GM19035 (cell line): ENCODE measurements around the gene FSD1.
A peak's percentile ranks its signal among the peaks of the same experiment; 100 is the strongest.
"Not testable (repeated sequence)": the region's sequence is repeated elsewhere in the genome, so short reads cannot be mapped to it uniquely, and the experiment has no call there.

Experiments
- ATAC-seq: cut with Tn5 transposase; IDR thresholded peaks from one replicate; pipeline ENCODE4 v1.9.1; 2021; ENCODE audit not compliant: unreplicated experiment

The FSD1 gene

DNA sequence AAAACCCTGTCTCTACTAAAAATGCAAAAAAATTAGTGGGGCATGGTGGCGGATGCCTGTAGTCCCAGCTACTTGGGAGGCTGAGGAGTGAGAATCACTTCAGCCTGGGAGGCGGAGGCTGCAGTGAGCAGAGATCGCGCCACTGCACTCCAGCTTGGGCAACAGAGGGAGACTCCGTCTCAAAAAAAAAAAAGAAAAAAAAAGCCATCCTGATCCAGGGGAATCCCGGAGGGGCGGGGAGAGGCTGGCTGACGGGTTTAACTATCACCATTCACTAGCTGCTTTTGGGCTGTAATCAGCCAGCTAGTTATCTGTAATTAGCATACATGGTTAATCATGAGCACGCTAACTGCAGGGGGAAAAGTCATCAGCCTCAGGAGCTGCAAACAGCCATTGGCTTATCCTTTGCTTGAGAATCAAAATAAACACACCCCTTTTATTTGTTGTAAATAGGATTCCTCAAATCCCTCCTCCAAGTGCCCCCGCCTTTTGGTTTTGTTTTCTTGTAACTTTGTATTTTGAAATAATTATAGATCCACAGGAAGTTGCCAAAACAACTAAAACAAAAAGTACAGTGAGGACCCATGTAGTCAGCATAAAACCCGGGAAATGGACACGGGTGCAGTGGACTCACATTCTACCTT is 9.6 kb downstream of the FSD1 start:
- ATAC-seq, result no peak

DNA sequence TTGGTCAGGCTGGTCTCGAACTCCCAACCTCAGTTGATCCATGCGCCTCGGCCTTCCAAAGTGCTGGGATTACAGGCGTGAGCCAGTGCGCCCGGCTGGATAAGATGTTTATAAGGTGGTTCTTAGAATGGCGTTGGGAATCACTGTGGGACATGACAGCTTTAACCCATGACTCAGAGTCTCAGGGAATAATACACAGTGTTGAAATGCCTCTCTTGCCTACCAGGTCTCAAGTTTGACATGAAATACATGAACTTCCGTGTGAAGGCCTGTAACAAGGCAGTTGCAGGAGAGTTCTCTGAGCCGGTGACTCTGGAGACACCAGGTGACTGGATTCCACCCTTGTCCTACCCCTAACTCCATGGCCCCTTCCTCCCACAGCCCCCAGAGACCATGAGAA is 12.6 kb downstream of the FSD1 start:
- ATAC-seq, result no peak

DNA sequence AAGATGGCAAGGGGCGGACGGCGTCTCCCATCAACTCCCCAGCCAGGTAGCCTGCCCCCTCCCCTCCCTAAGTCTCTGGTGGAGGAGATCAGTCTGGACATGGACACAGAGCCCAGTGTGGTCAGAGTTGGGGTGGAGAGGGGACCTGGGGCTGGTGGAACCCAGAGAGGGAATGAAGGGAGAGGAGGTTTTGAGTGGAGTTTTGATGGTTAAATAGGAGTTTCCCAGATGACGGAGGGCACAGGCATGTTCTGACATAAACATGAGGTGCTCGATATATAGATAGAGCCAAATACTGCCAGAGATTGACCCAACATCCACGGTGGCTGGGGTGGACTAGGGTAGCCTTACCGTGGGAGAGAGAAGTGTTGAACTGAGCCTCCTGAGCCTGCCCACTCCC is 14.1 kb downstream of the FSD1 start:
- no peak for ATAC-seq

DNA sequence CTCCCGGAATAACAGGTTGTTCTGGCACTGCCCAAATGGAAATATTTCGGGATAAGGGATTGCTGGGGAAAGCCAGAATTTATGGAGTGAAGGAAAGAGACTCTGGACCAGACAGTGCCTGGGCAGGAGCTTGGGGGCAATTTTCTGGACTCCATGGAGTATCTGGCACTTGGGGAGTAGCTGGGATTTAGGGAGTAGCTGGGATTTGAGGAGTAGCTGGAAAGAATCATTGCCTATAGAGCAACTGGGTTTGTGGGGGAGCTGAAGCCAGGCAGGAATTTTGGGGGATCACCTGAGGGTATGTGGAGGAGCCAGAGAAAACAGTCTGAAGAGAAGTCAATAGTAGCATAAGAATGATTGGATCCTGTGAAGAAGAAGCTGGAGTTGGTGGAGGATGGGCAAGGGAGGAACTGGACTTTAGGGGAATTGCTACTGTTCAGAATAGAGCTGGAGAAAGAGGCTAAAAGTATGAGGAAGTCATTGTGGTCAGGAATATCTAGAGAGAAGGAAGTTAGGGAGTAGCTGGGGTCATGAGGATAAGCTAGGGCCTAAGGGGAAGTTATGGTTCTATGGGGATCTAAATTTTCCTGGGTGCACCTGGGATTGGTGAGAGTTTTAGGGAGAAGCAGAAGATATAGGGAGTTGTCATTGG is 14.8 kb downstream of the FSD1 start:
- no peak for ATAC-seq

DNA sequence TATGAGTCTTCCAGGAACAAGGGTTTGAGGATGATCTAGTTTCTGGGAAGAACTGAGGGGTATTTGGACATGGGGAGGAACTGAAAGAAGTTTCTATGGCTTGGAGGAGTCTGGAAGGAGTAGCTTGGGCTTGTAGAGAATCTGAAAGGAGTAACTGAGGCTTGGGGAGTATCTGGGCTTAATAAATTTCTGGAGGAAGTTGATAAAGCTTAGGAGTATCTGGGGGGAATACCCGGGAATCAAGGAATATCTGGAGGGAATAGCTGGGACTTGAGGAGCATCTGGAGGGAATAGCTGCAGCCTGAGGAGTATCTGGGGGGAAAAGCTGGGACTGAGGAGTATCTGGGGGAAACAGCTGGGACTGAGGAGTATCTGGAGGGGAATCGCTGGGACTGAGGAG is 16.0 kb downstream of the FSD1 start:
- ATAC-seq, result no peak

DNA sequence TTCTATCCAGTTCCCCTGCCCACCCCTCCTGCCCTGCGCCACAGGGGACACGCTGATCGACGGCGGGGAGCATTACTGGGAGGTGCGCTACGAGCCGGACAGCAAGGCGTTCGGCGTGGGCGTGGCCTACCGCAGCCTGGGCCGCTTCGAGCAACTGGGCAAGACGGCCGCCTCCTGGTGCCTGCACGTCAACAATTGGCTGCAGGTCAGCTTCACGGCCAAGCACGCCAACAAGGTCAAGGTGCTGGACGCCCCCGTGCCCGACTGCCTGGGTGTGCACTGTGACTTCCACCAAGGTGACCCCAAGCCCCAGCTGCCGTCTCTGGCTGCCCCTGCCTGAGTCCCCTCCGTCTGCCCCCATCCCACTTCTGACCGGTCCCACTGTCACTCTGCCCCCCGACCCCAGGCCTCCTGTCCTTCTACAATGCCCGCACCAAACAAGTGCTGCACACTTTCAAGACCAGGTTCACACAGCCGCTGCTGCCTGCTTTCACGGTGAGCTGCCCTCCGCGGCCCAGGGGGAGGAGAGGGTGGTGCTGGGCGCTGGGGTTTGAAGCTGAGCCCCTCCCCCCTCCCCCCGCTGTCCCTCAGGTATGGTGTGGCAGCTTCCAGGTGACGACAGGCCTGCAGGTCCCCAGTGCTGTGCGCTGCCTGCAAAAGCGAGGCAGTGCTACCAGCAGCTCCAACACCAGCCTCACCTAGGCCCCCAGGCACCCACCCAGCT is 18.7 kb downstream of the FSD1 start:
- ATAC-seq, result no peak

DNA sequence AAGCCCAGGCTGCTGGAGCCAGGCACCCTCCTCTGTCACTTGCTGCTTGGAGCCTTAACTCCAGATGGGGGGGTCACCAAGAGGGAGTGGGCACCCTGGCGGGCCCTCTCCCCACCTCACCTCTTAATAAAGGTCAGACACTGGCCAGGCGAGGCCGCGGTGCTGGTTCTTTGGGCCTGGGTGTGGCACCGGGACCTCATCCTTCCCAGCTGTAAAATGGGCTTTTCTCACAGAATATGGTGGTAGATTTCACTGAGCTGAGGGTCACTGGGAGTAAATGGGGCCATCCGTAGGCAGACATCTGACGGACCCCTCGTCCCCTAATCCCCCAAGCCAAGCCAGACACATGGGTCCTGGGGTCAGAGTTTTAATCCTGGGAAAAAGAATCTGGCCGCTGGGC is 19.3 kb downstream of the FSD1 start:
- ATAC-seq, result no peak

DNA sequence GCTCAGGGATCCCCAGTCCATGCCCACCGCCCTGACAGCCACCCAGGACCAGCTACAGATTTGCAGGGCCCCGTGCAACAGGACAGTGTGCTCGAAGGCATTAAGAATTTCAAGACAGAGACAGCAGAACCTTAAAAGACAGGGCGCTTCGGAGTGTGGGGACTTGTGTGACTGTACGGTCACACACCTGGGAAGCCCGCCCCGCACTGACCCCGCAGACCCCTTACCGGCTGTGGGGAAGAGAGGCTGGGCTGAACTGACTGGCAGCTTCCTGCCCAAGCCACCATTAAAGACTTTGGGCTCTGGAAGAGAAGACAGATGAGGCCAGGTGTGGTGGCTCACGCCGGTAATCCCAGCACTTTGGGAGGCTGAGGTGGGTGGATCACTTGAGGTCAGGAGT is 19.8 kb downstream of the FSD1 start:
- ATAC-seq, result no peak

DNA sequence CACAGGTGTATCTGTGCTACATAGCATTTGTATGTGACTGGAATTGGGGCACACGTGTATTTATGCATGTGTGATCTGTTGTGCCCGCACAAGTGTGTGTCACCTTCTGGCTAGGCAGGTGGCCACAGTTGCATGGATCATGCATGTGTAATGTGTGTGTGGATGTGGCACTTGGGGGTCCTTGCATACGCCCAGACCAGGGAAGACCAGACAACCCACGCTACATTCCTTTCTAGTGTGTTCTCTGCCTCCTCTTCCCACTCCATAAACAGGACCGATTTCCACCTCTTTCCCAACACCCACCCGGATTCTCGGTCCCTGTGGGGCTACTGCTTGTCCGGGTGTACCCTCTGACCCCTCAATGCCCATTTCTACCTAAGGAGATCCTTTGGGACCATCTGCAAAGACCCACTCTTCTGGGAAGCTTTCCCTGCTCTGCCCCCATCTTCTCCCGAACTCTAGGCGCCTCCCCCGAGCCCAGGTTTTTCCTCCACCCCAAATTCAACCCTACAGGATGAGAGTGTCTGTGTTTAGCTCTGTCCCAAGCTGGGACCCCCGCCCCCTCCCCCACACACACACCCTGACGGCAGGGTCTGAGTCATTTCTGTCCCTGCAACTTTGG is 21.9 kb downstream of the FSD1 start:
- no peak for ATAC-seq

DNA sequence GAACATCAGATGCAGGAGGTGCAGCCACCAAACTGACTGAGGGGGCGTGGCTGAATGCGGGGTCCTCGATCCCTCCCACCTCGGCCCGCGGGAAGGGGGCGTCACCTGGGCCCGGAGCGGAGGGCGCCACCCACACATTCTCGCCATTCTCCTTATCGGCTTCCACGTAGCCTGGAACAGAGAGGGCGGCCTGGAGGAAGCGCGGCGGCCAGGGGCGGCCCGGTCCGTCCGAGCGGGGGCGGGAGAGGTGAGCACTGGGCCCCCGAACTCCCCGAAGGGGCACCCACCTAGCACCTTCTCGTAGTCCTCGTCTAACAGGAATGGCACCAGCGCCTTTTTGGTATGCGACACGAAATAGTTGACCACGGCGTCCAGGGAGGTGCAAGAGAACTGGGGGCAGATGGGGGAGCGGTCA is 22.4 kb downstream of the FSD1 start:
- no peak for ATAC-seq

DNA sequence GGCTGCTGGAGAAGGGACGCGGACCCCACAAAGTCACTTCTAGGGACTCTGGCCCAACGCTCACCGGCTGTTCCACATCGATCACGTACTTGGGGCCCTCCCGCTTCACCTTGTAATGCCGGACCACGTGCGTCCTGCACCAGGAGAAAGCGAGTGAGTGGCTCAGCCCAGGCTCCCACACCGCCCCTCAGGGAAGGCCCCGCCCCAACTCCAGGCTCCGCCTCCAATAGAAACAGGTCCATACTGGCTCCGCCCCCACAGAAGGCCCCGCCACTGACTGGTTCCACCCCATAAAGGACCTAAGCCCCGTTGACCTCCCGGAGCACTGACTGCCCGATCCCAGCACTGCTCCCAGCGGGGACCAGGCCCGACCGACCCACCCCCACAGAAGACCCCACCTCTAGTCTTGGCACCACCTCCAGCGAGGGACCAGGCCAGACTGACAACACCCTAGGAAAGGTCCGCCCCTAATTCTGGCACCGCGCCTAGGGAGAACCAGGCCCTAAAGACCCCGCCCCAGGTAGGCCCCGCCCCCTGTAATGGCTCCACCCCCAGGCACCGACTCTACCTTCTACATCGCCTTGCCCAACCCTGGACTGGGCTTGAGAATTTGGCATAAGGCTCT is 23.0 kb downstream of the FSD1 start:
- ATAC-seq, result no peak

DNA sequence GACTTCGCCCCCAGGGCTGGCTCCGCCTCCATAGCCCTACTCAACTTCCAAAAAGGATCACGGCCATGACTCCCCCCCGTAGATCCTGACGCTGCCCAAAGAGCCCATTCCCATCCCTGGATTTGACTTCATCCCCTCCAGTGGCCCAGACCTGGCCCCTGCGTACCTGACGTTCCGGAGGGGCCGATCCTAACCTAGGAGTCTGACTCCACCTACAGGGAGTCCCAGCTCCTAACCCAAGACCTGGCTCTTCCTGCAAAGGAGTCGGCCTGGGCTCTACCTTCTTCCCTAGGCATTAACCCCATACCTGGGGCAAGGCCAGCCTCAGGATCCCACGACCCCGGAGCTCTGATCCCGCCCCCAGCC is 23.5 kb downstream of the FSD1 start:
- ATAC-seq, result no peak

DNA sequence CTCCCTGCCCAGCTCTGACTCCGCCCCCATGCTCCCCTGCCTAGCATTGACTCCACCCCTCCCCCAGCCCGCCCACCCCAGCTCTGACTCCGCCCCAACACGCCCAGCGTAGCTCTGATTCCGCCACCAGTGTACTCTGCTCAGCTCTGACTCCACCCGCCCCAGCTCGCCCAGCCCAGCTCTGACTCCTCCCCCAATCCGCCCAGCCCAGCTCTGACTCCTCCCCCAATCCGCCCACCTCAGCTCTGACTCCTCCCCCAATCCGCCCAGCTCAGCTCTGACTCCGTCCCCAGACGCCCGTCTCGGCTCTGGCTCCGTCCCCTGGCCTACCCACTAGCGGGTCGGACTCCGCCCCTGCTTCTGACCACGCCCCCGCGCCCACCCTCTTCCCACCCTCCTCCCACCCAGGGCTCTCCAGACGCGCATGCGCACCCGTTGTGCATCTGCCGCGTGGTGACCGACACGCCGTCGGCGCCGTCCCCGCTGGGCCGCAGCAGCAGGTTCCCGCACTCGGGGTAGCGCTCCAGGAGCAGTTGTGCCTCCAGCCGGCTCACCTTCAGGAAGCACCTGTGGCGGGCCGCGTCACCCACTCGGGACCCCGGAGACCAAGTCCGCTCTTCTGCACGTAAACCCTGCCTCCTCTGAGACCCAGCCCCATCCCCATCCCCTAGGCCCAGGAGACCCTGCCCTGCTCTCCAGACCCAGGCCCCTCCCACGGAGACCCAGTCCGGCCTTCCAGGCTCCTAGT is 24.0 kb downstream of the FSD1 start:
- ATAC-seq, result peak; percentile 65

DNA sequence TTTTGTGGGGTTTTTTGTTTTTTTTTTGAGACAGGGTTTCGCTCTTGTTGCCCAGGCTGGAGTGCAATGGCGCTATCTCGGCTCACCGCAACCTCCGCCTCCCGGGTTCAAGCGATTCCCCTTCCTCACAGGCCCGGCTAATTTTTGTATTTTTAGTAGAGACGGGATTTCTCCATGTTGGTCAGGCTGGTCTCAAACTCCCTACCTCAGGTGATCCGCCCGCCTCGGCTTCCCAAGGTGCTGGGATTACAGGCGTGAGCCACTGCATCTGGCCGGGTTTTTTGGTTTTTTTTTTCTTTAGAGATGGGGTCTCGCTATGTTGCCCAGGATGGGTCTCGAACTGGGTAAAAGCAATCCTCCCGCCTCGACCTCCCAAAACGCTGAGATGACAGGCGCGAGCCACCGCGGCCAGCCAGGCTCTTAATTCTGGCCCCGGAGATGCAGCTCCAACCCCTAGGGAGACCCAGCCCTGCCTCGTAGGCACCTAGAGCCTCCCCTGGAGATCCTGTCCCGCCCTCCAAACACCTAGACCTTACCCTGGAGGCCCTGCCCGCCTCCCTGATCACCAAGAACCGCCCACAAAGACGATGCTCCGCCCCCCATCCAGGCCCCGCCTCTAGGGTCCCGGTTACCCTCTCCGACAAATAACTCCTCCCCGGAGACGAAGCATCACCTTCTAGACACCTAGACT is 24.7 kb downstream of the FSD1 start:
- ATAC-seq, result not testable (repeated sequence)

DNA sequence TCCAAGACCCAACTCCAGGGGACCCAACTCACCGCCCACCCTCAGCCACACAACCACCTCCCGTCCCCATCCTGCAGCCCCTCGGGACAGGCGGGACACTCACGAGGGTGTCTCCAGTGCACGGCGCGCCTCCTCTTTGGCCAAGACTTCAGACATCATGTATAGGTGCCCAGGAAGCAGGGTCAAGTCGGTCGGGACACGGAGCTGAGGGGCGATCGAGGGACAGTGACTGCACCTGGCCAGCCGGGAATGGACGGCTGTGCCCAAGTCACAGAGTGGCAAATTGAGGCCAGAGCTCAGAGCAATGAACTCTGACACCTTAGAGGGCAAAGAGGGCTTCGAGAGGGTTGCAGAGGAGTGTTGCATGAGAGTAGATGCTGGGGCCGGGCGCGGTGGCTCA is 25.5 kb downstream of the FSD1 start:
- no peak for ATAC-seq

DNA sequence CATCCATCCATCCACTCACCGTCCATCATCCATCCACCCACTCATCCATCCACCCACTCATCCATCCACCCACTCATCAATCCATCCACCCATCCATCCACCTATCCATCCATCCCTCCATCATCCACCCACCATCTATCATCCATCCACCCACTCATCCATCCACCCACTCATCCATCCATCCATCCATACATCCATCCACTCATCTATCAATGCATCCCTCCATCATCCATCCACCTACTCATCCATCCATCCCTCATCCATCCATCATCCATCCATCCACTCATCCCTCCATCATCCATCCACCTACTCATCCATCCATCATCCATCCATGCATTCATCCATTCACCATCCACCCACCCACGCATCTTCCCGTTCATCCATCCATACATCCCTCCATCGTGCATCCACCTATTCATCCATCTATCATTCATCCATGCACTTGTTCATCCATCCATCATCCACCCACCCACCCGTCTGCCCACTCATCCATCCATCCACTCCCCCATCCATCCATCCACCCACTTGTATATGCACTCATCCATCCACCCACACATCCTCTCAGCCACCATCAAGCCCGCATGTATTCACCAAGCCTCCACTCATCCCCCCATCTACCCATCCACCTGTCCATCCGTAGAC is 30.7 kb downstream of the FSD1 start:
- no peak for ATAC-seq

DNA sequence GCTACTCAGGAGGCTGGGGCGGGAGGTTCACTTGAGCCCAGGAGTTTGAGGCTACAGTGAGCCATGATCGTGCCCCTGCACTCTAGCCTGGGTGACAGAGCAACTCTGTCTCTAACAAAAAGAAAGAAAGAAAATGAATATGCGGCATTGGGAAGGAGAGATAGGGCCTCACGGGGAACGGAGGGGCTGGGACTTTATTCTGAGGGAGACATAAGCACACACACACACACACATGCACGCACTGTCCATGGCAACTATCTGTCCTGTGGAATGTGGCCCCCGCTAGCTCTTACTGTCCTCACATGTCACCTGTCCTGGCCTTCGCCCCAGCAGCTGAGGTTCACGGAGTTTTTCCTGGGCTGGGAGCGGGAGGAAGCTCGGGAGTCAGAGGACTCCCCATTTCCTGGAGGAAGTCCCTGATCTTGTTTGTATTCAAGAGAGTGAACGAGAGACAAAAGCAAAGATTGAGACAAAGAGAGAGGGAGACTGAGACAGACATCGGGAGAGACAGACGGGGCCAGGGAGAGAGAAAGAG is 33.6 kb downstream of the FSD1 start:
- ATAC-seq, result no peak

DNA sequence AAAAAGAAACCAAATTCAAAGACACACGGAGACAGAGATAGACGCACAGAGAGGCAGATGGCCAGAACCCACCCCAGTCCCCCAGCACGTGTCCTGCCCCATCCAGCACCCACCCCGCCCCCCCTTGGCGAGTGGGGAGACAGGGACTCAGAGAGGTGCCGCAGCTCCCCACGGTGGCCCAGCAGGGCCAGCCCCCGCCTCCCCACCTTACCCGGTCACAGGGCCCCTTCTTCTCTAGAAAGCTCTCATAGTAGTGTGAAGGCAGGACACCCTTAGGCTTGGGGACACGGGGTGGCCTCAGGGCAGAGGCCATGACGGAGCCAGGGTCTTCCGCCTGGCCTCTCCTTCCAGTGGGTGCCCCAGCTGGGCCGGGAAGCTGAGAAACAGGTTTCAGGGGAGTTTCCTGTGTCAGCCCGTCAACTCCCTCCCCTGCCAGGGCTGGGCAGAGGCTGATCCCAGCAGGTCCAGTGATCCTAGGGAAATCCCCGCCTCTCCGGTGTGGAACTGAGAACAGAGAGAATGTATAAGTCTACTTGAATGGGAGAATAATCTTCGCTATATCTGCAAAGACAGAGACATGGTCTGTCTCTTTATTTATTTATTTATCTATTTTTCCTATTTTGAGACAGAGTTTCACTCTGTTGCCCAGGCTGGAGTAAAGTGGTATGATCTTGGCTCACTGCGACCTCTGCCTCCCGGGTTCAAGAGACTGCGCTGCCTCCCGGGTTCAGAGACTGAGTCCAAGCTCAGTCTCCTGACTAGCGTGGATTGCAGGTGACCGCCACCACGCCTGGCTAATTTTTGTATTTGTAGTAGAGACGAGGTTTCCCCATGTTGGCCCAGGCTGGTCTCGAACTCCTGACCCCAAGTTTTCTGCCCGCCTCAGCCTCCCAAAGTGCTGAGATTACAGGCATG is 34.3 kb downstream of the FSD1 start, which contains the start of gene STAP2:
Gene STAP2, minus strand, starts transcription at position 387 of the 915 bp plus-strand sequence. Its CDS starts 74 bp downstream, at position 313.
- ATAC-seq, result no peak

DNA sequence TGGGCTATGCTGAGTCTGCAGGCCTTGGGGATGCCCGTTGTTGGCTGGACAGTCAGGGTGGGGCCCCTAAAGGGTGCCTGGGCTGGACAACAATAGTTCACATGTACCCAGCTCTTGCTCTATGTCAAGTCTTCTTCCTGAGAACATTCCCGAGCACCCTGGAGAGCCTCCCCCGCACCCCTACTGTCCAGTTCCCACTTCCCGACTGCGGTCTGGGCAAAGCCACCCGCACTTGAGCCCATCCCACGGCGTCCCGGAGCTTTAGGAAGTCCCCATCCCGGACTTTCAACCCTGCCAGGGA is 37.9 kb downstream of the FSD1 start:
- ATAC-seq, result no peak
